Keratinocyte (primary cell): Measurements from ENCODE around the gene LIX1. TPM values are rescaled to one million over a fixed set of nuclear protein-coding genes. Genes with fewer than 3 reads are reported as not detected.

Experiments used
- DNase-seq: peaks from one replicate; pipeline ENCODE4 v3.0.0-alpha.2; 2011; ENCODE audit warnings: low read depth, missing footprints, low spot score
- FAIRE-seq: peaks from 2 replicates; lab custom pipeline; 2011; peaks lifted over from hg19 to GRCh38; lab: Jason Lieb, UNC
- H2AFZ ChIP-seq: 2 replicates; pipeline ENCODE4 v1.6.0; 2012; ENCODE audit warnings: low read length, control low read depth, inconsistent platforms; ENCODE audit not compliant: control insufficient read depth
- H3K27ac ChIP-seq: 2 replicates; pipeline ENCODE4 v1.5.1; 2011; ENCODE audit warnings: low read length; ENCODE audit not compliant: control insufficient read depth, insufficient read depth
- H3K27me3 ChIP-seq: 3 replicates; pipeline ENCODE4 v1.6.0; 2011; ENCODE audit warnings: low read length; ENCODE audit not compliant: control insufficient read depth, insufficient read depth; ENCODE audit errors: extremely low read depth
- H3K36me3 ChIP-seq, 2 experiments: 2 replicates in 1 of 2; 3 replicates in 1 of 2; pipeline ENCODE4 v1.5.1; 2011; ENCODE audit warnings: low read length in 2 of 2, mild to moderate bottlenecking in 1 of 2; ENCODE audit not compliant: control insufficient read depth in 2 of 2, insufficient read depth in 2 of 2; ENCODE audit errors: extremely low read depth in 1 of 2
- H3K4me1 ChIP-seq: 3 replicates; pipeline ENCODE4 v1.5.1; 2011; ENCODE audit warnings: low read length; ENCODE audit not compliant: control insufficient read depth, insufficient read depth; ENCODE audit errors: extremely low read depth
- H3K4me2 ChIP-seq: 3 replicates; pipeline ENCODE4 v1.6.0; 2011; ENCODE audit warnings: low read depth, low read length; ENCODE audit not compliant: control insufficient read depth, insufficient read depth; ENCODE audit errors: extremely low read depth
- H3K4me3 ChIP-seq, 3 experiments: fragments of 200-600 bp in 1 of 3; sonication (generic) in 1 of 3; 2 replicates in 2 of 3; 3 replicates in 1 of 3; pipeline ENCODE4 v1.5.1; 2011 to 2016; ENCODE audit warnings: low read length in 3 of 3, mild to moderate bottlenecking in 3 of 3, control low read depth in 2 of 3, inconsistent platforms in 1 of 3, low read depth in 1 of 3, mixed read lengths in 1 of 3, mixed run types in 1 of 3, moderate library complexity in 1 of 3; ENCODE audit not compliant: control insufficient read depth in 2 of 3, insufficient read depth in 2 of 3; ENCODE audit errors: extremely low read depth in 1 of 3
- H3K79me2 ChIP-seq: 2 replicates; pipeline ENCODE4 v1.6.0; 2012; ENCODE audit warnings: low read length; ENCODE audit not compliant: control insufficient read depth, insufficient read depth
- H3K9ac ChIP-seq: 3 replicates; pipeline ENCODE4 v1.6.0; 2011; ENCODE audit warnings: low read length; ENCODE audit not compliant: control insufficient read depth, insufficient read depth; ENCODE audit errors: extremely low read depth
- H3K9me1 ChIP-seq: 3 replicates; pipeline ENCODE4 v1.6.0; 2011; ENCODE audit warnings: low read length; ENCODE audit not compliant: control insufficient read depth, insufficient read depth; ENCODE audit errors: extremely low read depth
- H3K9me3 ChIP-seq: 2 replicates; pipeline ENCODE4 v1.5.1; 2012; ENCODE audit warnings: low read depth, low read length; ENCODE audit not compliant: control insufficient read depth
- H4K20me1 ChIP-seq: 3 replicates; pipeline ENCODE4 v1.6.0; 2011; ENCODE audit warnings: low read length; ENCODE audit not compliant: control insufficient read depth, insufficient read depth; ENCODE audit errors: extremely low read depth
- CTCF ChIP-seq, 3 experiments: IDR thresholded peaks in 1 of 3; conservative IDR thresholded peaks in 1 of 3; optimal IDR thresholded peaks in 1 of 3; 2 replicates in 2 of 3; 3 replicates in 1 of 3; pipeline versions ENCODE3 to v1.5.1; 2011; ENCODE audit warnings: low read length in 3 of 3, mild to moderate bottlenecking in 3 of 3, moderate library complexity in 2 of 3, control low read depth in 1 of 3, inconsistent platforms in 1 of 3; ENCODE audit not compliant: insufficient read depth in 2 of 3; ENCODE audit errors: extremely low read depth in 1 of 3
- EZH2 ChIP-seq: IDR thresholded peaks from one replicate; pipeline ENCODE4 v1.6.1; 2012; ENCODE audit warnings: inconsistent platforms, mild to moderate bottlenecking, low read length, moderate library complexity
- dilution Hi-C: fragments of 300-500 bp; cut with MboI; formaldehyde crosslinking; loops from one replicate; pipeline ENCODE4 v1.7.0; 2020; ENCODE audit warnings: low sequenced_read_pairs; ENCODE audit not compliant: extremely low pct_ligation_motif_present
- polyA plus RNA-seq, 5 experiments: library from polyadenylated mRNA; depleted of rRNA in 3 of 5; stranded (reverse) in 3 of 5; stranded (forward) in 1 of 5; unstranded in 1 of 5; fragments of >200 nt; gene quantifications; 1 replicate in 1 of 5; 2 replicates in 3 of 5; 3 replicates in 1 of 5; pipeline versions ENCODE4 v1.2.1 to v1.2.3, GENCODE V29; 2011 to 2012; ENCODE audit warnings: missing spikeins in 2 of 5, low read depth in 1 of 5, low replicate concordance in 1 of 5

Gene LIX1
- polyA plus RNA-seq, 1 donor (not counting 4 experiments of a cell fraction or from before 2014, with no cell fraction given) = not detected

- no peaks in the 10 kb centered on the region for H3K9me1 ChIP-seq
- H3K27ac ChIP-seq = no peak overlapping the region
- dilution Hi-C loops = no loop called here
- H3K27me3 ChIP-seq = no peaks in the 10 kb centered on the region
- H3K4me3 ChIP-seq = no peak overlapping the region
- H3K4me1 ChIP-seq = peaks cover 5% of the 10 kb centered on the region
- H3K79me2 ChIP-seq = no peaks in the 10 kb centered on the region
- no peak overlapping the region for H3K4me2 ChIP-seq
- TF ChIP-seq EZH2 (no peak), CTCF (optimal IDR thresholded peaks at IDR 0.05 in 1 of 3, IDR thresholded peaks at IDR 0.05 in 1 of 3, conservative IDR thresholded peaks at IDR 0.05 in 1 of 3; ENCODE audit: extremely low read depth in 1 of 3, insufficient read depth in 2 of 3, low read length in 3 of 3) (no peak)
- H3K9me3 ChIP-seq = no peaks in the 10 kb centered on the region
- no peaks in the 10 kb centered on the region for H3K36me3 ChIP-seq
- no peak overlapping the region for H2AFZ ChIP-seq
- H3K9ac ChIP-seq = no peak overlapping the region
- FAIRE-seq = no peak
- DNase-seq = no peak
- H4K20me1 ChIP-seq = no peaks in the 10 kb centered on the region
Observed at GRCh38 chr5:97074859-97075489, 67.4 kb downstream of the LIX1 start.

- Histone ChIP-seq H3K27ac (no peak overlapping the region), H3K4me3 (no peak overlapping the region), H3K79me2 (no peaks in the 10 kb centered on the region), H3K27me3 (no peaks in the 10 kb centered on the region), H3K9ac (no peak overlapping the region), H3K4me1 (peaks cover 5% of the 10 kb centered on the region), H3K9me3 (no peaks in the 10 kb centered on the region), H3K36me3 (no peaks in the 10 kb centered on the region), H3K9me1 (no peaks in the 10 kb centered on the region), H2AFZ (no peak overlapping the region), H4K20me1 (no peaks in the 10 kb centered on the region), H3K4me2 (no peak overlapping the region)
- no peak for DNase-seq
- FAIRE-seq = no peak
- no peak for TF ChIP-seq CTCF (optimal IDR thresholded peaks at IDR 0.05 in 1 of 3, IDR thresholded peaks at IDR 0.05 in 1 of 3, conservative IDR thresholded peaks at IDR 0.05 in 1 of 3; ENCODE audit: extremely low read depth in 1 of 3, insufficient read depth in 2 of 3, low read length in 3 of 3)
- TF ChIP-seq EZH2 = no peak
- dilution Hi-C loops = no loop called here
Observed at GRCh38 chr5:97073420-97073819, 69.0 kb downstream of the LIX1 start.
